ENCODE results near the gene FAM193B. TPM values are rescaled to one million over a fixed set of nuclear protein-coding genes. Genes with fewer than 3 reads are reported as not detected.

The FAM193B gene
- total RNA-seq, 1 donor from 2014 or later, result 25.4 TPM

DNA sequence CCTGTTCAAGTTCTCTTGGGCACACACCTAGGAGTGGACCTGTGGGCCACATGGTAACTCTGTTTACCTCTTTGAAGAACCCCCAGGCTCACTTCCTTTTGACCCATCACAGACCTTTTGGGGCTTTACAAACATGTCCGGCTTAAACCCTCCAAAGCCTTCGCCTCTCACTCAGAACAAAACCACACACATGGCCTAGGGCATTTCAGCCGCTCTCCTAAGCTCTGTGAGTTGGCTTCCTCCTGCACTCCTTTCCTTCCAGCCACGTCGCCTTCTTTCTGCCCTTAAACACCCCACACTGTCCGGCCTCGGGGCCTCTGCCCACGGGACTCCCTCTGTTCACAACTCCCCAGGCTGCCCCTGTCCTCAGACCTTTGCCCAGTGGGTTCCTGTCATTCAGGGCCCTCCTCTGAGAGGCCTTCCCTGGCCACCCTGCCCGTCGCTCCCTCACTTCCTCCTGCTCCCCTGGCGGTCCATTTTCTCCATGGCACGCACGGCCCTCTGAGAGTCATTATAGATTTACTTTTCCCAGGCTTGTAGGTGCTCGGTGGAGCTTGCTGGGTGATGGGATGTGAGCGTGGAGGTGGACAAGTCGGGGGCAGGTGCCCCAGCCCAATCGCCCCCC is 46.7 kb downstream of the FAM193B start:
- intact Hi-C loops (cut with DNase I), result no loop called here
- no peak for DNase-seq (ENCODE audit: low spot score)

GRCh38 chr5:177507165-177507564 is 47.2 kb downstream of the FAM193B start:
- intact Hi-C loops (cut with DNase I), result no loop called here
- DNase-seq (ENCODE audit: low spot score), result no peak

GRCh38 chr5:177505075-177505474 is 49.3 kb downstream of the FAM193B start:
- intact Hi-C loops (cut with DNase I), result no loop called here

GRCh38 chr5:177504086-177505056 is 50.0 kb downstream of the FAM193B start:
- DNase-seq (ENCODE audit: low spot score), result no peak
- intact Hi-C loops (cut with DNase I), result no loop called here

More at GRCh38 chr5:177505075-177505474, 49.3 kb downstream of the FAM193B start:
- no peak for DNase-seq (ENCODE audit: low spot score)

GRCh38 chr5:177503351-177504085 is 50.8 kb downstream of the FAM193B start:
- DNase-seq (ENCODE audit: low spot score), result no peak
- intact Hi-C loops (cut with DNase I), result no loop called here

- intact Hi-C loops (cut with DNase I), result no loop called here
- DNase-seq (ENCODE audit: low spot score), result no peak
Measured at GRCh38 chr5:177502886-177503285, 51.5 kb downstream of the FAM193B start.

GRCh38 chr5:177501874-177502678 is 52.3 kb downstream of the FAM193B start:
- intact Hi-C loops (cut with DNase I), result loop anchor here (2.0 kb wide), 1 partner anchor 111 kb away; no protein-coding TSS in a partner anchor

GRCh38 chr5:177500685-177501522 is 53.5 kb downstream of the FAM193B start:
- peak; percentile 95 for DNase-seq (ENCODE audit: low spot score)
- intact Hi-C loops (cut with DNase I), result loop anchor here (2.0 kb wide), 1 partner anchor 110 kb away; no protein-coding TSS in a partner anchor

More at GRCh38 chr5:177501874-177502678, 52.3 kb downstream of the FAM193B start:
- no peak for DNase-seq (ENCODE audit: low spot score)

GRCh38 chr5:177499842-177500241 is 54.5 kb downstream of the FAM193B start:
- intact Hi-C loops (cut with DNase I), result loop anchor here (2.0 kb wide), 2 partner anchors 17 to 109 kb away; partner anchors contain the start of gene DDX41
- DNase-seq (ENCODE audit: low spot score), result no peak

DNA sequence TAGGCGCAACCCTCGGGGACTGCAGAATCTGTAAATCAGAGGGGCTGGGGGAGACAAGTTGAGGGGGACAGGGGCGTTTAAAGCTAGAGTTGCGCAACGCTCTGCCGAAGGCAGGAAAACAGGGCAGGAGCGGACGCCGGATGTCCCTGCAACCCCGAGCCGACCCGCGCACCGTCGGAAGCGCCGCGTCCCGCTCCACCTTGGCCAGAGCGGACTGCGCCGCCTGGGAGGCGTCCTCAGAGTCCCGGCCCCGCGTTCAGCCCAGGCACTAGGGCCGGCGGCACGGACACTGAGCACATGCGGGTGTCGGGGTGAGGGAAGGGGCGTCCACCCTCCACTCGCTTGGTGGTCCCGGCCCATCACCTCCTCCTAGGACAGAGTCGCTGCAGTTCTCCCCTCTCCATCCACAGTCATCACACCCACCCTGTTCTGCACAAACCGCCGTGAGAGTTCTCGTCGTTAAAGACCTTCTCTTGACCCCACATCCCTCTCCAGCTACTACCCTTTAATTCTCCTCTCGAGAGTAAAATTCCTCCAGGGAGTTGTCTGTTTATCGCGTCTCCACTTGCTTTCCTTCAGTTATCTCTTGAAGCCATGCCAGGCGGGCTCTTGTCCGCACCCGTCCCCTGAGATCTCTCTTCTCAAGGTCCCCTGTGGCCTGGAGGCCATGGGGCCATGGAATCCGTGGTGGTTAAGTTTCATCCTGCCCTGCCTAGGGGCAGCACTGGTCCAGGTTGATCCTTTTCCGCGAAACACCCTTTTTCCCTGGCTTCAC is 56.2 kb downstream of the FAM193B start:
- intact Hi-C loops (cut with DNase I), result loop anchor here (2.0 kb wide), 1 partner anchor 19 kb away; the partner anchor contains the start of gene DDX41
- no peak for DNase-seq (ENCODE audit: low spot score)

- intact Hi-C loops (cut with DNase I), result loop anchor here (1.0 to 2.0 kb wide), 3 partner anchors 19 to 42 kb away; partner anchors contain the start of gene DDX41
- peak; percentile 98 for DNase-seq (ENCODE audit: low spot score)
Measured at GRCh38 chr5:177497292-177498012, 56.9 kb downstream of the FAM193B start, which contains the start of gene PDLIM7. PDLIM7 (minus strand) TSS chr5:177497604; CDS start chr5:177496512, 1,092 bp downstream.

GRCh38 chr5:177496727-177497291 is 57.6 kb downstream of the FAM193B start:
- intact Hi-C loops (cut with DNase I), result loop anchor here (1.0 to 2.0 kb wide), 2 partner anchors 18 to 42 kb away; no protein-coding TSS in a partner anchor
- DNase-seq (ENCODE audit: low spot score), result peak; percentile 91

DNA sequence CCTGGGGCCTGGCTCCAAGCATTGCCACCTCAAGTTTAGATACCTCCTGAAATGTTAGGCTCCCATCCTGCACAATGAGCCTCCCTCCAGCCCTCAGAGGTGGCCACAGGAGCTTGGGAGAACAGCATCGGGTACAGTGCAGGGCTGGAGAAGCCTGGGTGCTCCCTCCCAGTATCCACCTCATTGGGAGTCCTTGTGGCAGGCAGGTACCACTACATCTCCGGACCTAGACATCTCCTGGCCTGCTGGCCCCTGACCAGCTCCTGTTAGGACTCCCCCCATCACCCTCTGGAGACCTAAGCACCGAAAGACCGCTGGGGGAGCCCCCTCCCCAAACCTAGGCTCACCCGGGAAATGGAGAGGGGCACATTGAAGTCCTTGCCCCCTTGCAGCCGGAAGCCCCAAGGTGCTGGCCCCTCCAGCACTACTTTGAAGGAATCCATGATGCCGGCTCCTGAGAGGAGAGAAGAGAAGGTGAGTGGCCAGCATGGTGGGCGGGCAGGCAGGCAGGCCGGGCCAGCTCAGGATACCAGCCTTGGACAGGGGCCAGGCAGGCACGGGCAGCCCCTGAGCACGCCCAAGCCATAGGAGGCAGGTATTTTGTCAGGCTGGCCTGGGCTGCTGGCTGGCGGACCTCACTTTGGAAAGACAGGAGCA is 58.2 kb downstream of the FAM193B start:
- DNase-seq (ENCODE audit: low spot score), result no peak
- intact Hi-C loops (cut with DNase I), result loop anchor here (2.0 kb wide), 1 partner anchor 17 kb away; no protein-coding TSS in a partner anchor

DNA sequence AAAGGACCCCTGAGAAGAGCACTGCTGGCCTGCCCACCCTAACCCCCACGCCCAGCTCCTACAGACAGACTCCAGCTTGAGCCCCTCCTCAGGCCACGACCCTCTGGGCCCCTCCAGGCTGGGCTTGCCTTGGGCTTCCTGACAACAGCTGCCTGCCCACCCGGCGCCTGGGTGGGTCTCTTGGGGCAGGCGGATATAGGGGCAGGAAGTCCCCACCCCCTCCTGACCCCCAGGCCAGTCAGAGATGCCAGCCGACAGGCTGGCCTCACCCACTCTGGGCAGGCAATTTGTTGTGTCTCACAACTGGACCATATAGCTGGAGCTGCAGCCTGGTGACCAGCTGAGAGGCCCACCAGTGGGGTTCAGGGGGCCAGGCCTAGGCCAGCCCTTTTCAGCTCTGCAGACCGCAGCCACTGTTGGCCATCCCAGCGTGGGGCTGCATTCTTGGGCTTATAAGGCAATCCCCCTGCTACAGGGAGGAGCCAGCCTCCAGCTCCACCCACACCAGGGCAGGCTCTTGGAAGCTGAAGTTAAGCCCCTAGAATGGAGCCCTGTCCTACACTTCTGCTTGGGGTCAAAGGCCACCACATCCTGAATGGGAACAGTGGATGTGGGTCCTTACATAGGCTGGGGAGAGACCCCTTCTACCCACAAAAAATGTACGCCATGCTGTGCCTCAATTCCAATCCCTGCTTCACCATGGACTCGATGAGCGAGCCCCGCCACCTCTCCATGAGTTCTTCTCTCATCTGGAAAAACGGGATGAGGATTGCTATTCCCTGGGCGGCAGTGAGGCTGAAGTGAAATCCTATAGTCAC is 58.9 kb downstream of the FAM193B start:
- intact Hi-C loops (cut with DNase I), result loop anchor here (2.0 kb wide), 1 partner anchor 17 kb away; no protein-coding TSS in a partner anchor
- DNase-seq (ENCODE audit: low spot score), result peak; percentile 87
